Esophagus squamous epithelium (tissue), 5 donors: ENCODE measurements around the gene EIF2D. TPM values are rescaled to one million over a fixed set of nuclear protein-coding genes. Genes with fewer than 3 reads are reported as not detected.
"Not testable (repeated sequence)": the region's sequence is repeated elsewhere in the genome, so short reads cannot be mapped to it uniquely, and the experiment has no call there.

Experiments
- DNase-seq: peaks from one replicate; lab custom pipeline; 2025; lab: John Stamatoyannopoulos, UW
- H3K27ac ChIP-seq, 4 donors: fragments of 200-600 bp; sonication (generic); one replicate each; pipeline ENCODE4 v1.5.1; 2016 to 2019; ENCODE audit warnings: mild to moderate bottlenecking in 1 of 4
- H3K27me3 ChIP-seq, 4 donors: fragments of 200-600 bp; sonication (generic); 1 replicate in 3 of 4; 2 replicates in 1 of 4; pipeline versions ENCODE4 v1.5.1 to v1.6.0; 2017 to 2021; ENCODE audit warnings: antibody characterized with exemption in 1 of 4
- H3K36me3 ChIP-seq, 3 donors: fragments of 200-600 bp; sonication (generic); one replicate each; pipeline ENCODE4 v1.5.1; 2016 to 2019
- H3K4me1 ChIP-seq, 3 donors: fragments of 200-600 bp; sonication (generic); one replicate each; pipeline ENCODE4 v1.5.1; 2017 to 2019
- H3K4me3 ChIP-seq, 4 donors: fragments of 200-600 bp; sonication (generic); 1 replicate in 3 of 4; 2 replicates in 1 of 4; pipeline ENCODE4 v1.5.1; 2016 to 2019; ENCODE audit warnings: mild to moderate bottlenecking in 2 of 4, moderate library complexity in 1 of 4
- H3K9me3 ChIP-seq, 3 donors: fragments of 200-600 bp; sonication (generic); one replicate each; pipeline ENCODE4 v1.5.1; 2016 to 2019
- CTCF ChIP-seq, 6 experiments: fragments of 450-650 bp in 4 of 6; fragments of 200-600 bp in 2 of 6; sonication (generic) in 2 of 6; IDR thresholded peaks; one replicate each; pipeline ENCODE4 v1.5.1; 2016 to 2019; ENCODE audit warnings: antibody characterized with exemption in 6 of 6, mild to moderate bottlenecking in 4 of 6, moderate library complexity in 4 of 6
- POLR2A ChIP-seq, 4 donors: fragments of 450-650 bp; IDR thresholded peaks; one replicate each; pipeline ENCODE4 v1.6.1; 2017; ENCODE audit warnings: antibody characterized with exemption in 4 of 4, mild to moderate bottlenecking in 4 of 4, moderate library complexity in 3 of 4
- WGBS, 2 donors: methylation state at CpG; one replicate each; pipeline ENCODE4 v1.1.5; 2018; 5-methylcytosine and 5-hydroxymethylcytosine counted together
- intact Hi-C: fragments of 100-400 bp; cut with DNase I; formaldehyde crosslinking; loops from one replicate; pipeline ENCODE4 v1.15.0; 2022
- total RNA-seq, 4 donors: library from RNA; depleted of rRNA; stranded (reverse); fragments of >200 nt; gene quantifications; one replicate each; pipeline ENCODE4 v1.1.0, GENCODE V29; 2016
- donor health status: DM: yes; HTN: yes; CAD: no.

The EIF2D gene
- total RNA-seq, 4 donors from 2014 or later = 26.8 to 54.4 (median 42.2) TPM

DNA sequence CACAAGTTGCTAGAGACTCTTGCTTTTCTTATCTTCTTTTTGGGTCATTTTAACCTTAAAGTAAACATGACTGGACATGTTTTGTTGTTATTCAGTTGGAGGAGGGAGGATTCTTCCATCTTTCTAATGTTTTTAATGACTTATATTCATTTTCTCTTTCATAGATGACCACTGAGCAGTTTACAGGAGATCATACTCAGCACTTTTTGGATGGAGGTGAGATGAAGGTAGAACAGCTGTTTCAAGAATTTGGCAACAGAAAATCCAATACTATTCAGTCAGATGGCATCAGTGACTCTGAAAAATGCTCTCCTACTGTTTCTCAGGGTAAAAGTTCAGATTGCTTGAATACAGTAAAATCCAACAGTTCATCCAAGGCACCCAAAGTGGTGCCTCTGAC is 35.0 kb upstream of the EIF2D start:
- DNase-seq = no peak
- intact Hi-C loops = no loop called here
- H3K27ac ChIP-seq = no peak overlapping the region
- H3K36me3 ChIP-seq = peaks cover 0 to 29% (median 9%) of the 10 kb centered on the region in 3 donors
- TF ChIP-seq CTCF (IDR thresholded peaks at IDR 0.05) = no peak
- no peak for TF ChIP-seq POLR2A (IDR thresholded peaks at IDR 0.05)
- H3K27me3 ChIP-seq = no peaks in the 10 kb centered on the region
- no peaks in the 10 kb centered on the region for H3K9me3 ChIP-seq
- H3K4me1 ChIP-seq = peaks cover 0 to 3% (median 0%) of the 10 kb centered on the region in 3 donors
- no peak overlapping the region for H3K4me3 ChIP-seq

DNA sequence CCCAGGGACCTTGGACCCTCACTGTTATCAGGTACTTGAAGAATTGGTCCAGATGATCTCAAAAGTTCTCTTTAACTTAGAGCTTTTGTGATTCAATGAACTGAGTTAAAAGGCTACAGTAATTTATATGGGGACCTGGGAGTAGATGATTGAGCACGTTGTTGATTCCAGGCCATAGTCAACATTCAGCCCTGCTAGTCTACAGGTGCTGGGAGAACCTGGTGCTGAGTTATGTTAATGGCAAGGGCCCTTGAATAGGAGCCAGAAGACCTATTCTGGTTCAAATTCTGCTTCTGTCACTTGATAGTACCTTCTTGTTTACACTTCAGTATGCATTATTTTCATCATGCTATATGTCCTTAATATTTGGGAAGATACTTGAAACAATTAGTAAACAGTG is 34.2 kb upstream of the EIF2D start:
- no peaks in the 10 kb centered on the region for H3K4me1 ChIP-seq
- H3K9me3 ChIP-seq = no peaks in the 10 kb centered on the region
- no peak for DNase-seq
- intact Hi-C loops = no loop called here
- no peak overlapping the region for H3K27ac ChIP-seq
- no peaks in the 10 kb centered on the region for H3K27me3 ChIP-seq
- TF ChIP-seq POLR2A (IDR thresholded peaks at IDR 0.05) (no peak), CTCF (IDR thresholded peaks at IDR 0.05) (no peak)
- H3K36me3 ChIP-seq = peaks cover 0 to 29% (median 9%) of the 10 kb centered on the region in 3 donors
- no peak overlapping the region for H3K4me3 ChIP-seq
- WGBS, 2 donors = 85 to 100% methylated on average over 1 of the region's 1 CpG

GRCh38 chr1:206643118-206643698 is 30.9 kb upstream of the EIF2D start:
- TF ChIP-seq CTCF (IDR thresholded peaks at IDR 0.05) (no peak), POLR2A (IDR thresholded peaks at IDR 0.05) (no peak)
- Histone ChIP-seq H3K9me3 (no peaks in the 10 kb centered on the region), H3K4me3 (no peak overlapping the region), H3K27me3 (no peaks in the 10 kb centered on the region), H3K27ac (no peak overlapping the region), H3K4me1 (no peaks in the 10 kb centered on the region), H3K36me3 (peaks cover 0 to 20% (median 6%) of the 10 kb centered on the region in 3 donors)
- DNase-seq = no peak
- intact Hi-C loops = no loop called here
- WGBS, 2 donors = 73 to 83% methylated on average over 3 of the region's 3 CpGs

DNA sequence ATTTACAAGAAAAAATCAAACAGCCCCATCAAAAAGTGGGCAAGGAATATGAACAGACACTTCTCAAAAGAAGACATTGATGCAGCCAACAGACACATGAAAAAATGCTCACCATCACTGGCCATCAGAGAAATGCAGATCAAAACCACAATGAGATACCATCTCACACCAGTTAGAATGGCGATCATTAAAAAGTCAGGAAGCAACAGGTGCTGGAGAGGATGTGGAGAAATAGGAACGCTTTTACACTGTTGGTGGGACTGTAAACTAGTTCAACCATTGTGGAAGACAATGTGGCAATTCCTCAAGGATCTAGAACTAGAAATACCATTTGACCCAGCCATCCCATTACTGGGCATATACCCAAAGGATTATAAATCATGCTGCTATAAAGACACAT is 29.8 kb upstream of the EIF2D start:
- H3K36me3 ChIP-seq, H3K27me3 ChIP-seq, H3K4me3 ChIP-seq, intact Hi-C loops, DNase-seq, H3K4me1 ChIP-seq, H3K9me3 ChIP-seq, H3K27ac ChIP-seq: not testable (repeated sequence)
- 80 to 92% methylated on average over 2 of the region's 2 CpGs for WGBS, 2 donors

GRCh38 chr1:206637605-206638004 is 25.3 kb upstream of the EIF2D start:
- H3K4me3 ChIP-seq = no peak overlapping the region
- TF ChIP-seq CTCF (IDR thresholded peaks at IDR 0.05) (no peak), POLR2A (IDR thresholded peaks at IDR 0.05) (no peak)
- intact Hi-C loops = no loop called here

GRCh38 chr1:206636671-206637070 is 24.4 kb upstream of the EIF2D start:
- Histone ChIP-seq H3K4me1 (peaks cover 4 to 44% (median 20%) of the 10 kb centered on the region in 3 donors), H3K27ac (peak overlapping the region in 1 of 4 donors; percentile 6), H3K4me3 (peak overlapping the region in 1 of 4 donors; percentile 81), H3K9me3 (no peaks in the 10 kb centered on the region), H3K27me3 (no peaks in the 10 kb centered on the region), H3K36me3 (no peaks in the 10 kb centered on the region)
- DNase-seq = no peak
- TF ChIP-seq POLR2A (IDR thresholded peaks at IDR 0.05) = no peak
- no peak for TF ChIP-seq CTCF (IDR thresholded peaks at IDR 0.05)
- WGBS, 2 donors = 40 to 43% methylated on average over 4 of the region's 4 CpGs
- intact Hi-C loops = no loop called here

More at GRCh38 chr1:206637605-206638004, 25.3 kb upstream of the EIF2D start:
- Histone ChIP-seq H3K36me3 (no peaks in the 10 kb centered on the region), H3K9me3 (no peaks in the 10 kb centered on the region), H3K27me3 (no peaks in the 10 kb centered on the region), H3K27ac (no peak overlapping the region), H3K4me1 (peaks cover 4 to 44% (median 20%) of the 10 kb centered on the region in 3 donors)
- DNase-seq = no peak
